Nucleus accumbens (tissue), 56 donors: Measurements from ENCODE around the gene FUOM.

ENCODE experiments used
- DNase-seq, 56 donors: peaks; one replicate each; lab custom pipeline; 2025; lab: John Stamatoyannopoulos, UW

FUOM gene, protein sequence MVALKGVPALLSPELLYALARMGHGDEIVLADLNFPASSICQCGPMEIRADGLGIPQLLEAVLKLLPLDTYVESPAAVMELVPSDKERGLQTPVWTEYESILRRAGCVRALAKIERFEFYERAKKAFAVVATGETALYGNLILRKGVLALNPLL

DNA sequence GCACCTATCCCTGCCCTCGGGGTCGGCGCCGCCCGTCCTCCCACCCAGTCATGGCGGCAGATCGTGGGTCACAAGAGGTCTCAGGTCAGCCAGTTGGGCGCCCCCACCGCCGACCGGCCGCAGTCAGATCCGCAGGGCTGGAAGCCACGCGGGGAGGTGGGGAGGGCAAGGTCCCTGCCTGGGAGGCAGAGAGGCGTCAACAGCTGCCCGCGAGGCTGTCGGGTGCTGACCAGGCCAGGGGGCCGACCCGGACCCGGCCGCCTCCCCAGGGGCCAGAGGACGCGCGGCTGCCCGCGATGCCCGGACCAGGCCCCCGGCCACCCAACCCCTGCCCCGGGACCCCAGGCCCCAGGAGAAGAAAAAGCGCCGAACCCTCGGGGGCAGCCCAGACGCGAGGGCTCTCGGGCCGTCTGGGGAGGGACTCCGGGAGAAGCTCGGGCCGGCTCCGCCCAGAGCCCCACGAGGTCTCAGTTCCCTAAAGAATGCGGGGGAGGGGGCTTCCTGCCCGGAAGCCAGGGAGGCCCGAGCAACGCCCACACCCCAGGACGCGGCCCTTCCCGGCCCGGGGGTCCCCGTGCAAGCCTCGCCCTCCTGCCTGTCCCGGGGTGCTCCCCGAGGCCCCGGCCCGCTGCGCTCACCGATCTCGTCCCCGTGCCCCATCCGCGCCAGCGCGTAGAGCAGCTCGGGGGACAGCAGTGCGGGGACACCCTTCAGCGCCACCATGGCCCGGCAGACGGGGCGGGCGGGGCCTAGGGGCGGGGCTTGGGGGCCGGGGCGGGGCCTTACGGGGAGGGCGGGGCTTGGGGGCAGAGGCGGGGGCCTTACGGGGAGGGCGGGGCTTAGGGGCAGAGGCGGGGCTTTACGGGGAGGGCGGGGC, at the start of gene FUOM:
Gene FUOM, minus strand, starts transcription at position 735 of the 877 bp plus-strand sequence. Its CDS starts 12 bp downstream, at position 723.
- peak in 6 of 56 donors; percentile 12 to 41 (median 22) for DNase-seq

DNA sequence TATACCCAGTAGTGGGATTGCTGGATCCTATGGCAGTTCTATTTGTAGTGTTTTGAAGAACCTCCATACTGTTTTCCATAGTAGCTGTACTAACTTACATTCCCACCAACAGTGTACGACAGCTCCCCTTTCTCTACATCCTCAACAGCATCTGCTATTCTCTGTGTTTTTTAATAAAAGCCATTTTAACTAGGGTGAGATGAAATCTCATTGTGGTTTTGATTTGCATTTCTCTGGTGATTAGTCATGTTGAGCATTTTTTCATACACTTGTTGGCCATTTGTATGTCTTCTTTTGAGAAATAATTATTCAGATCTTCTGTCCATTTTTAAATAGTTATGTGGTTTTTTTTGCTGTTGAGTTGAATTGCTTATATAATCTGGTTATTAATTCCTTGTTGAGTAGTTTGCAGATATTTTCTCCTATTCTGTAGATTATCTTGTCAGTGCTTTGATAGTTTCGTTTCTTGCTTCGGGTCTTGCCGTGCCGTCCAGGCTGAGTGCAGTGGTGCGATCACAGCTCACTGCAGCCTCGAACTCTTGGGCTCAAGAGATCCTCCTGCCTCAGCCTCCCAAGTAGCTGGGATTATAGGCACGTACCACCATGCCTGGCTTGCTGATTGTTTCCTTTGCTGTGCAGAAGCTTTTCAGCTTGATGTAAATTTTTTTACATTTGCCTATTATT, 48.2 kb upstream of the FUOM start:
- no peak for DNase-seq

DNA sequence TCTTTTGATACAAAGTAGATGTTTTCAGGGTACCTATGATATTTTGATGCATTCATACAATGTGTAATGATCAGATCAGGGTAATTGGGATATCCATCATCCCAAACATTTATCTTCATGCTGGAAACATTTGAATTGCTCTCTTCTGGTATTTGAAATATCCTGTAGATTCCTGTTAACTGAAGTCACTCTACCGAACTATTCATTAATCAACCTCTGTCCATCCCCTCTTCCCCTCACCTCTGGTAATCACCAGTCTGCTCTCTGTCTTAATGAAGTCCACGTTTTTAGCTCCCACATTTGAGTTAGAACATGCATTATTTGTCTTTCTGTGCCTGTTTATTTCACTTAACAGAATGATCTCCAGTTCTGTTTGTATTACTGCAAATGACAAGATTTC, 47.5 kb upstream of the FUOM start:
- no peak for DNase-seq

DNA sequence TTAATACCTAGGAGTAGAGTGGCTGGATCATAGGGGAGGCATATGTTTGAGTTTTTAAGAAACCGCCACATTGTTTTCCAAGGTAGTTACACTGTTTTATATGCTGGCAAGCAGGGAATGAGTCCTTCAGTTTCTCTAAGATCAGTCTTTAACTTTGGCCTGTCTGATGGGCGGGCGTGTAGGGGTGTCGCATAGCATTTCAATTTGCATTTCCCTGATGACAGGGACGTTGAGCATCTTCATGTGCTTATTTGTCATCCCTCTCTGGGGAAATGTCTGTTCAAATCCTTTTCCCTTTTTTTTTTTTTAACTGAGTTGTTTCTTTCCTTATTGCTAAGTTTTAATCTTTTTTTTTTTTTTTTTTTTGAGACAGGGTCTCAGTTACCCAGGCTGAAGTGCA, 46.0 kb upstream of the FUOM start:
- DNase-seq = no peak

DNA sequence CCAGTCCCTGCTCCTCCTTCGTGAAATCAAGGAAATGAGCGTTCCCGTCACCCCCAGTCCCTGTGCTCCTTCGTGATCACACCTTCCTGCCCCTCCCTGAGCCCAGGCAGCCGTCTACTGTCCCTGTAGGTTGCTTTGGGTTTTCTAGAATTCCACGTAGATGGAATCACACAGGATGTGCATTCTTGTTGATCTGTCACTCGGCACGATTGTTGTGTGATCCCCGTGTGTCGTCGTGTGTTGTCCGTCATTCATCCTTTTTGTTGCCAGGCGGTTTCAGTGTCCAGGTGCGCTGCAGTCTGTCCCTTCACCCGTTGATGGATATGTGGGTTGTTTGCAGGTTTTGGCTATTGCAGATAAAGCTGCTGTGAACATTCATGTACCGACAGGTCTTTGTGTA, 45.5 kb upstream of the FUOM start:
- DNase-seq = no peak

DNA sequence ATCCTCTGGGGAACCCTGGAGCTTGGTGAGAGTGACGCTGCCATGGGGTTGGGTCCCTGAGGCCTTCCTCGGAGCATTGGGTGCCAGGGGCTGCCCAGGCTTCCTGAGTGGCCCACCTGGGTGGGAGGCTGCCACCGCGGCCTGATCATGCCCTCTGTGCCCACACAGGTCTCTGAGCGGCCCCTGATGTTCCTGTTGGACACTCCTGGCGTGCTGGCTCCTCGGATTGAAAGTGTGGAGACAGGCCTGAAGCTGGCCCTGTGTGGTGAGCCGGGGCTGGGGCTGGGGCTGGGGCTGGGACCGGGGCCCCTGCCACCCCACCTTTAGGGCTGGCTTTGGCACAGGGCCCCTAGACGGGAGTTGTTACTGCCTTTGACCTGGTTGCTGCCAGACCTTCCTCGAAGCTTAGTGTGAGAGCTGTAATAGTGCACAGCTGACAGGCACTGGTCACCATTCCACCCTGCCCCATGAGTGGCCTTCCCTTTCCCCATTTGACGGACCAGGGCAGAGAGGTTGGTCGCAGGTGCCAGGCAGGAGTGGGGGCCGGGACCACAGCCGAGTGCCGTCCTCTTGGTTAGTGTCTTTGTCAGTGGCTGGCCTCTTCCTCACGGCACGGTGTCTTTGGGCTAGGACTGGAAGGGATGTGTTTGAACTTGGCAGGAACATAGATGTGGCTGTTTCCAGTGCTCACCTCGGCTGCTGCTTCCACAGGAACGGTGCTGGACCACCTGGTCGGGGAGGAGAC, 44.3 kb upstream of the FUOM start:
- DNase-seq = no peak

DNA sequence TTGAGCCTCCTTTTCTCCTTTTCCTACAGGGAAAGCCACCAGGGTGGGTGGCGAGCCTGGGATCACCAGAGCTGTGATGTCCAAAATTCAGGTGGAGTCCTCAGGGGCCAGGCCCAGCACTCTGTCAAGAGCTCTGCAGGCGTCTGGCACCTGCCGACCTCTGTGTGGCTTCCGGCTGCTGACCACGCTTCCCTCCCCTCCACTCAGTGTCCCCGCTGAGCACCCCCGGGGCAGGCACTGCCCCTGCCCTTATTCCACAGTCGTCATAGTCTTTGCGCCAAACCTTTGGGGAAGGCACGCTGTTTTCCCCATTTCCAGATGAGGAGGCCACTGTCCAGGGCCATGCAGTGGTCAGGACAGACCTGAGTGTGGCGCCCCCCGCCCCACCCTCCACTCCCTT, 43.7 kb upstream of the FUOM start:
- DNase-seq = no peak

DNA sequence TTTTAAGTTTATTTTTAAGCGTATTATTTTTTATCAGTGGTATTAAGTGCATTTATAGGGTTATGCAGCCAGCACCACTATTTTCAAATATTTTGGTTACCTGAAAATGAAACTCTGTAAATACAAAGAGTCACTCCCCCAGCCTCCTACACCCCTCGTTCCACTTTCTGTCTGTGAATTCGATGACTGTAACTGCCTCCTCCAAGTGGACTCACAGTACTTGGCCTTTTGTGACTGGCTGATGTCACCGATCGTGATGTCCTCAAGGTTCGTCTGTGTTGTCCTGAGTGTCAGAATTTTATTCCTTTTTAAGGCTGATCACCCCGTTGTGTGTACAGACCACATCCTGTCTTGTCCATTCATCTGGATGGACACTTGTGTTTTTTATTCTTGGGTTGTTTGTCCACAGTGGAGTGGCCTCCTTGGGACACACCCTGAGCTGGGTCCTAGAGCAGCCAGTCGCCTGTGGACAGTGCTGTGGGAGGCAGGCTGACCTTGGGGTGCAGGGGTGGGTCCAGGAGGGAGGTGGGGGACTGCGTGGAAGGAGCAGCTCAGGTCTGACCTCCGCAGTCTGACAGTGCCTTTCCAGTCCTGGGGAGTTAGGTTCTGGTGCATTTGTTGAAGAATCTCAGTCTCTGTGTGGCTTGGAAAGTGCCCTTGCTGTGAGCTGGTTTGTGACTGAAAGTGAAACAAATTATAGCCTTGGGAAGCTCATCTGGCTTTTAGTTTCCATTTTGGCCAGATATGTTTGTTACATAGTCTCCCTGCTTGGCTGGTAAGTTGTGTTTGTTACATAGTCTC, 43.0 kb upstream of the FUOM start:
- DNase-seq = no peak

DNA sequence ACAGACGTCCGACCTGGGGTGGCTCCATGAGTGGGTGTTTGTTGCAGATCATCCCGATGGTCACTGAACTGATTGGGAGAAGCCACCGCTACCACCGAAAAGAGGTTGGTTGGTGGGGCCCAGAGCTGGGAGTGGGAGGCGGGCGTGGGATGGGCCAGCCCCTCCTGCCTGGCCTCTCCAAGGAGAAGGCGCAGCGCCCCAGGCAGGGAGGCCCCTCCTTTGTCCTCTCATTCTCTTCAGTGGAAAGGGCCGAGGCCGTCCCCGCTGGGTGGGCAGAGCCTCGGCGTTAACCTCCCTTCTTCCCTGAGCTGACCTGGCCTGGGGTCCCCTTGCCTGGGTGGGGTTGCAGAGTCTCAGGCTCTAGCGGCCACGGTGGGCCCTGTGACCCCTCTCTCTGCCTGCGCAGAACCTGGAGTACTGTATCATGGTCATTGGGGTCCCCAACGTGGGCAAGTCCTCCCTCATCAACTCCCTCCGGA, 41.3 kb upstream of the FUOM start:
- DNase-seq = no peak

DNA sequence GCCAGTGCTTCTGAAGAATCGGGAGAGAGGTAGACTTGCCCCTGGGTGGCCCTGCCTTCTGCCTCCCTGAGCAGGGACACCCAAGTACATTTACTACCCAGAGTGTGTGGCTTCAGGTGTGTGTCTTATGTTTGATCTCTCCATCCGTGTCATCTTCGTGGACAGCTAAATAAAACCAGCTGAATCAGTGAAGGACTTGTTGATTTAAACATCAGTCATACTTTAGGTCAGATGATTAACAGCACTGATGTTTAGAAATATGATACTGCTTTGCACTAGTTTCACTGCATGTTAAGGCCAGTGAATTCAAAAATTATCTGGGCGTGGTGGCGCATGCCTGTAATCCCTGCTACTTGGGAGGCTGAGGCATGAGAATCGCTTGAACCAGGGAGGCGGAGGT, 40.1 kb upstream of the FUOM start:
- DNase-seq = no peak

DNA sequence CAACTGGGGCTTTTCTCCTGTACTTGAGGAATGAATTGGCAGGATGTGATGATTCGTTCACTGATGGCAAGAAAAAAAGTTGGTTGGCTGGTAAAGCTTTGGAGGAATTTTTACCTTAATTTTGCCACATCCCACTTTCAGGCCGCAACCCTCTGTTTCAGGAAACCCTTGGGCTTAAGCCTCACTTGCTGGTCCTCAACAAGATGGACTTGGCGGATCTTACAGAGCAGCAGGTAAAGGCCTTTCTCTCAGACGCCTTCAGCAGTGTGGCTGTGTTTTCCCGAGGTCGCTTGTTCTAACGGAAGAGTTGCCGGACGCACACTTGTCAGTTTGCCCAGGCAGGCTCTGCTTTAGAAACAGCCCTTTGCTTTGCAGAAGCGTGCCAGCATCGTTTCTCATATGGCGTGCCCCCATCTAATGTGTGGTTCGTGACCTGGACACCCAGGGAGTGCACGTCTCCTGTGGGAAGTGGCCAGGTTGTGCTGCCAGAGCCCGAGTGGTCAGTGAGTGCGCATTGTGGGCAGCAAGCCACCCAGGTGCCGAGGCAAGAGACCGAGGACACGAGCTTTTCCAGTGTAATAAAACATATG, 38.3 kb upstream of the FUOM start:
- DNase-seq = no peak

DNA sequence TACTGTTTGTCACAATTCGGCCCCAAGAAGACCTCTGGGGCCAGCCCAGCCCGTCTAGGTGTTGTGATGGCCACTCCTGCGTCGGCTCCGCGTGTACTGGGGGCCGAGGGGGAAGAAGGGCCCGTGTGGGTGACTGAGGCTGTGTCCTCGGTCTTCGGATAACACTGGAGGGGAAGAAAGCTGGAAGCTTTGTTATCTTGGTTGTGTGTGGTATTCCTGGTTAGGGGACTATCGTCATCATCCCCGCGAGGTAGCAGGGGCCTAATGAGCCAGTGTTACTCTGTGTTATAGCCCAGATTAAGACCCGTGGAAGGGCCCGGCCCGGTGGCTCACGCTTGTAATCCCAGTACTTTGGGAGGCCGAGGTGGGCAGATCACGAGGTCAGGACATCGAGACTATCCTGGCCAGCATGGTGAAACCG, 37.0 kb upstream of the FUOM start:
- DNase-seq = no peak

DNA sequence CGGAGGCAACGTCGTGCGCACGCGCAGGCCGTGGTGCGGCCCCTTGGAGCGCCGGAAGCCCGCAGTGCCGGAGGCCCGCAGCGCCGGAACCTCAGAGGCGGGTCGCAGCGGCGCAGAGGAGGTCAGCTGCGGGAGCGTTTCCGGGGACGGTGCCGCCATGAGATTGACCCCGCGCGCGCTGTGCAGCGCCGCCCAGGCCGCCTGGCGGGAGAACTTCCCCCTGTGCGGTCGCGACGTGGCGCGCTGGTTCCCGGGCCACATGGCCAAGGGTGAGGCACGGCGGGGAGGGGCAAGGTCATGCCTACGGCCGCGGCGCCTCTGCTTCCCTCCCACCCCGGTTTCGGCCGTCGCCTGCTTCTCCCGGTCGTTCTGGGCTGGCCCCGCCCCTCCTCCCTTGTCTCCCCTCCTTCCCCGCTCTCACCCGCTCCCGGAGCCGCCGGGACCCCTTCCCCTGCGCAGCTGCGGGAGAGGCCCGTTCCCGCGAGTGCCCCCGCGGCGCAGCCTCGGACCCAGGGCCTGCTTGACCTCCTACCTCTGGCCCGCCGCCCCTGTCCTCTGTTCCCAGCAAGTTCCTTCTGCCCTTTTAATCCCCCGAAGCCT, 36.3 kb upstream of the FUOM start, which contains the start of gene MTG1:
Gene MTG1, plus strand, starts transcription at position 94 of the 600 bp plus-strand sequence. Its CDS starts 64 bp downstream, at position 158.
- peak; percentile 51 to 97 (median 90) for DNase-seq

DNA sequence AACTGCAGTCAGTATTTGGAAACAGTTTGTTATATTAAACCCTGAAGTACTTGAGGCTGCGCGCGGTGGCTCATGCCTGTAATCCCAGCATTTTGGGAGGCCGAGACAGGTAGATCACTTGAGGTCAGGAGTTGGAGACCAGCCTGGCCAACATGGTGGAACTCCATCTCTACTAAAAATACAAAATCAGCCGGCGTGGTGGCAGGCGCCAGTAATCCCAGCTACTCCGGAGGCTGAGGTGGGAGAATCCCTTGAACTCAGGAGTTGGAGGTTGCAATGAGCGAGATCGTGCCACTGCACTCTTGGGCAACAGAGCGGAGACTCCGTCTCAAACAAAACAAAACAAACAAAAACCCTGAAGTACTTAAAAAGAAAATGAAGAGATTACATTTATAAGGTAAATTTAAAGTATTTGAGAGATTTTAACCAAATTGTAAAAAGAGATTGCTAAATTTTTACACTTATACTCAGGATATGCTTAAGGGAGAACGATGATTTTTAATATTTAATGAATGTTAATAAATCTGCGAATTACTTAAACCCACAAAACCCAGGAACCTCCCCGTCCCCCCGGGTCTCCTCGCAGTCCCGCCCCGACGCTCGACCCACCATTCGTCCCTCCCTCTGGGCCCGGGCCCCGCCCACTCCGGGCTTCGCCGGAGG, 35.7 kb upstream of the FUOM start:
- no peak for DNase-seq

DNA sequence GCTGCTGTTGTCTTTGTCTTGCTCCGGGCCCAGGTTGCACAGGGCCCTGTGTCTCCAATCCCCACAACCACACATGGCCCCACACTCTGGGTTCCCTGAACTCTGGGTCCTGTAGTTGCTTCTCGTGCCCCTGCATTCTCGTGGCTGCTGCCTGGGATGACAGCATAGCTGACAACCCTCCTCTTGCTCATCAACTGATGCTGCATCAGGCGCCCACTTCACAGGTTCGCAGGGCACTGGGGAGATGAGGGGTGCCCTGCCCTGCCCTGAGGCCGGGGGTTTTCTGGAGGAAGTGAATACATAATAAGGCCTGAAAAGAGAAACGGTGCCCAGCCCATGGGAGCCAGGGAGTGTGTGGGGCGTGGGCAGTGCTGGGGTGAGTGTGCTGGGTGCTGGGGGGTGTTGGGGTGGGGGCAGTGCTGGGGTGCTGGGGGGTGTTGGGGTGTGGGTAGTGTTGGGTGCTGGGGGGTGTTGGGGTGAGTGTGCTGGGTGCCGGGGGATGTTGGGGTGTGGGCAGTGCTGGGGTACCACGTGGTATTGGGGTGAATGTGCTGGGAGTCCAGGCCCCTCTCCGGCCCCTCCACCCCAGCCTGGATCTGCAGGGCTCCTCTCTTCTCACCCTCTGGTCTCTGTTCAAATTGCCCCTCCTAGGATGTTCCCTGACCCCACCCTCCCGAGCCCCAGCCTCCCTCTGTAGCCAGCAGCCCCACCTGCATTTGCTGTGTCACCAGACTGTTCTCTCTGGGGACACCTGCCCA, 34.1 kb upstream of the FUOM start:
- DNase-seq = no peak

DNA sequence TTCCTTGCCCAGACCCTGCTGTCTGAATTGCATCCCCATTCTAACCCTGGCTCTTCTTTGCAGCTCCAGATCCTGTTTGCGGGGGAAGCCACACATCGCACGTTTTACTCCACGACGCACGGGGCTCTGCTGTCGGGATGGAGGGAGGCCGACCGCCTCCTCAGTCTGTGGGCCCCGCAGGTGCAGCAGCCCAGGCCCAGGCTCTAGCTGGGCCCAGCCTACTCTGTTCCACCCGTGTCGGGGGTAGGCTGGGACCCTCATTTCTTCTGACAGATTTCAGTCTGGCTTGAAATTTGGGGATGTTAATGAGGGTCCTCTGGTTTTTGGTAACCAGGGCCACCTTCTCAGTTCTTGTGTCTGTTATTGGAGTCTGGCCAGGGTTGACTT, 33.4 kb upstream of the FUOM start:
- DNase-seq = no peak

DNA sequence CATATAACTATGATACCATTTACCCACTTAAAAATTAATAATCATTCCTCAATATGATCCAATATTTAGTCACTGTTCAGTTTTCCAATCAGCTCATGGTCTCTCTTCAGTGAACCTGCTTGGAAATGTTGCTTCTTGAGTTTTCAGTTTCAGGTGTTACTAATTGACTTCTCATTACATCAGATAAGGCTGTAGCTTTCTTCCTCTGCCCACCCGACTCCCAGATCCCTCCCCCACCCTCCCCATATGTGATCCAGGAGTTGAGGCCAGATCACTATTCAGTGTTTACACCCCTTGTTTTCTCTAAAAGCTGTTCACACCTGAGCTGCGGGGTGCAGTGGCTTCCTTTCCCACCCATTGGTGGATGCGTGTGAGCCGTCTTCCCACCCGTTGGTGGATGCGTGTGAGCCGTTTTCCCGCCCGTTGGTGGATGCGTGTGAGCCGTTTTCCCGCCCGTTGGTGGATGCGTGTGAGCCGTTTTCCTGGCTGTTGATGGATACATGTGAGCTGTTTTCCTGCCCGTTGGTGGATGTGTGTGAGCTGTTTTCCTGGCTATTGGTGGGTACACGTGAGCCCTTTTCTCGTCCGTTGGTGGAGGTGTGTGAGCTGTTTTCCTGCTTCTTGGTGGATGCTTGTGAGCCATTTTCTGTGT, 32.9 kb upstream of the FUOM start:
- DNase-seq = no peak
